ENCODE results near the gene NMUR1.
A peak's percentile ranks its signal among the peaks of the same experiment; 100 is the strongest.

Gene NMUR1

GRCh38 chr2:231552752-231553151 is 22.5 kb upstream of the NMUR1 start:
- no peak for ATAC-seq

DNA sequence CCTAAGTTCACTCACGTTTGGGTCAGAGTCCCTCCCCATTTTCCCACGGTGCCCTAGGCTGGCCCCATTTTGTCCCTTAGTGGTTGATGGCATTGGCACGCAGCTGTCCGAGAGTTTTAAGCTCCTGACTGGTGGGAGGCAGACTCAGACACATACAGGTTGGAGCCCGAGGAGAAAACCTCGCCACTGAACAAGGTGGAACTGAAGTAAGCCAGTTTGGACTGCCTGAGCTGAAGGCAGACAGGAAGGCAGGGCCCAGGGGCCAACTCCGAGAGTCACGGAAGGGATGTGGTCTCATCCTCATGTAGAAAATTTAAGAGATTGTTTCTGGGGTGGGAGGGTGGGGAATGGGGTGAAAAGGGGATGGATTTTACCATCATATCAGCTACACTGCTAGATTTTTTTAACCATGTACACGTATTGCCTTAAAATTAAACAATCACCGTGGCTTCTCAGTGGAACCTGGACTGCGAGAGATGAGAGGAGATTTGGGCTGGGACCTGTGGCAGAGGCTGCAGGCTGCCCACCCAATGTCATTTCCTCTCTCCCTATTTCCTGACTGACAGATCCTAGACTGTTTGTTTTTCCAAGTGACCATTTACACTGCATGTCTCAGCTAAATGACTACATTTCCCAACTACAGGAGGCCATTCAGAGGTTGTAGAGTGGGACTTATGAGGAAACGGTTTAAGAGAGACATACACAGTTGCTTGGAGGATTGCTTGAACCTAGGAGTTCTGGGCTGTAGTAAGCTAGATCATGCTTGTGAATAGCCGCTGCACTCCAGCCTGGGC is 19.4 kb upstream of the NMUR1 start:
- no peak for ATAC-seq

DNA sequence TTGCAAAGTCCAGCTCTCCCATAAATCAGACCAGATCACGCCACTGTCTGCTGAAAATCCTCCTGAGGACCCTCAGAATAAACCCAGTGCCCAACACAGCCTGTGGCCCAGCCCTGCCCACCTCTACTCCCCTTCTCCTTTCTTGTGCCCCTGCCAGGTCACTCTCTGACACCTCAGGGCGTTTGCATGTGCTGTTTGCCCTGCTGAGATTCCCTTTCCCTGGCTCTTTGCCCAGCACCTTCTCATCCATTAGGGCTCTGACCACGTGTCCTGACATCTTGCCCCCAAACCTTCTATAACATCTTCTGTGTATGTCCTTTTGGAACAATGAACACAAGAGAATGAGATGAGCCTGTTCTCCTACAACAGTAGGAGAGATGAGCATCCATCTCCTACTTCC is 18.5 kb upstream of the NMUR1 start:
- ATAC-seq, result no peak

GRCh38 chr2:231547315-231548110 is 17.3 kb upstream of the NMUR1 start:
- no peak for ATAC-seq

- ATAC-seq, result no peak
Measured at GRCh38 chr2:231546014-231546715, 15.9 kb upstream of the NMUR1 start.

- ATAC-seq, result peak; percentile 96 to 98
Measured at GRCh38 chr2:231545105-231545902, 15.1 kb upstream of the NMUR1 start.

DNA sequence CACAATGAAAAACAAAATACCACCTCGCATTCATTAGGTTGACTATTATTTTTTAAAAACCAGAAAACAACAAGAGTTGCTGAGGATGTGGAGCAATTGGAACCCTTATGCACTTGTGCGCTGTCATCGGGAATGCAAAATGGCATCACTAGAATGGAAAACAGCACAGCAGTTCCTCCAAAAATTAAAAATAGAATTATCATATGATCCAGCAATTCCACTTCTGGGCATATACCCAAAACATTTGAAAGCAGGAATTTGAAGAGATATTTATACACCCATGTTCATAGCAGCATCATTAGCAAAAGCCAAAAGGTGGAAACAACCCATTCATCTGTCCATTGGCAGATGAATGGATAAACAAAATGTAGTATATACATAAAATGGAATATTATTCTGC is 11.9 kb upstream of the NMUR1 start:
- no peak for ATAC-seq

GRCh38 chr2:231541645-231542044 is 11.4 kb upstream of the NMUR1 start:
- ATAC-seq, result no peak

- ATAC-seq, result no peak
Measured at GRCh38 chr2:231539991-231540390, 9.7 kb upstream of the NMUR1 start.

- ATAC-seq, result no peak
Measured at GRCh38 chr2:231535961-231536360, 5.7 kb upstream of the NMUR1 start.

DNA sequence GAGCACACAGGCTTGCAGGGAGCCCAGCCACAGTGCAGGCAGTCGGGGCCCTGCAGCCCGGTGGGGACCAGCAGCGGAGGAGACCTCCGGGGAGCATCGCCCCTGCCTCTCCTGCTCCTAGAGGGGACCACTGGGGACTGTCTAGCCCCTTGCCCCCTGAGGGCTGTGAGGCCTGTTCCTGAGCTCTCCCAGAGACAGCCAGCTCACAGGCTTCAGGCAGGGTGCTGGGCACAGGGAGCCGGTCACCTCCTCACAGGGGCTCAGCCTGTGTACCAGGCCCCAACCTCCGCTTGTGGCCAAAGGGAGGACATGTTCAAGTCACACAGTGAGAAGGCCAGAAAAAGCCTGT is 3.5 kb upstream of the NMUR1 start:
- ATAC-seq, result no peak

DNA sequence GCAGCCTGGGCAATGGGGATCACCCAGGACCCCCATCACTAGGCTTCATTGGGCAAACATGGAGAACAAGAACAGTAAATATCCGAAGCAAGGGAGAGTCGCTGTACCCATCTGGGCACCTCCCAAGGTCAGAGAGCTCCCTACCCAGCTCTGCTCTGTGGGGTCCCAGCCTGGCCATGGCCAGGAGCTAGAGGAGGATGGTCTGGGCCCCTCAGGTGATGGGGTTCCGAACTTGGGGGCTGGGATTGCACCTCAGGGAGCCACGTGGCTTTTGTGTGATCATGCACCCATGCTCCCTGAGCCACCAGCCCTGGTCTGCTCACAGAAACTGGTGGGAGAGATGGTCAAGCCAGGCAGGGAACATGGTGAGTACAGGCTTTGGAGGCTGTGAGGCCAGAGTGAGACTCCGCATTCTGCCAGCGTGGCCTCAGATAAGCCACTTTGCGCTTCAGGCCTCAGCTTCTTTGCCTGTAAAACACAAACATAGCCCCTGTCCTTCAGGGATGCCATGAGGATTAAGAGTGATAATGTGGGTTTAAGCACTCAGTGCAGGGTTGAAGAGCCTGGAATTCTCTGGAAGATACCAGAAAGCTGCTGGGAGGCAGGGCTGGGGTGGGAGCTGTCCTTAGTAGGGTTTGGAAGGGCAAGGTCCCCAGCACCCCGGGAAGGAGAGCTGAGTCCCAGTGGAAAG is 3.0 kb upstream of the NMUR1 start:
- no peak for ATAC-seq

GRCh38 chr2:231532756-231533035 is 2.5 kb upstream of the NMUR1 start:
- ATAC-seq, result no peak

- ATAC-seq, result no peak
Measured at GRCh38 chr2:231531883-231532755, 1.9 kb upstream of the NMUR1 start.

- no peak for ATAC-seq
Measured at GRCh38 chr2:231531466-231531865, 1.2 kb upstream of the NMUR1 start.

GRCh38 chr2:231528636-231529030 is 1.6 kb downstream of the NMUR1 start:
- ATAC-seq, result no peak

GRCh38 chr2:231527955-231528635 is 2.1 kb downstream of the NMUR1 start:
- ATAC-seq, result no peak

DNA sequence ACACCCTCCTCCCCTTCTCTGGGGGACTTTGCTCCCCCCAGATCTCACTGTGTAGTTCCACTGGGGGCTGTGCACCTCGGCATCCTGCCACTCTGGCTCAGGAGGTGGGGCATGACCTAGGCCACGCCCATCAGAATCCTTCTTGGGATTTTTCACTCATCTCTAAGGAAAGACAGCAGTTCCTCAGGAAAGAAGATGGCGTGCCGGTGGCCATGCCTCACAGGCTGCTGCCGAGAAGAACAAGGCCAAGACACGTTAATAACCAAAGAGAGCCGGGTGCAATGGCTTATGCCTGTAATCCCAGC is 3.2 kb downstream of the NMUR1 start:
- no peak for ATAC-seq

- no peak for ATAC-seq
Measured at GRCh38 chr2:231526341-231527090, 3.7 kb downstream of the NMUR1 start.

Data from activated CD4-positive, CD25-positive, alpha-beta regulatory T cell treated with anti-CD3 and anti-CD28 coated beads, Interleukin-2, amount 50 U/mL, for 24 hours (primary cell).